ENCODE data around the gene ETV6.

Gene ETV6

GRCh38 chr12:11656550-11656949 is 7.1 kb downstream of the ETV6 start:
- H4K20me1 ChIP-seq (ENCODE audit: insufficient read depth, low read length, poor library complexity, severe bottlenecking) = peaks cover 76% of the 10 kb centered on the region
- H3K79me2 ChIP-seq (ENCODE audit: insufficient read depth, low read length) = peaks cover 100% of the 10 kb centered on the region
- peak overlapping the region; percentile 100 for H3K9ac ChIP-seq (ENCODE audit: low read depth, low read length, poor library complexity, severe bottlenecking)
- H2AFZ ChIP-seq (ENCODE audit: low read length) = no peak overlapping the region
- H3K4me3 ChIP-seq (ENCODE audit: low read length, poor library complexity, severe bottlenecking) = peak overlapping the region; percentile 99
- peak overlapping the region; percentile 89 for H3K4me2 ChIP-seq (ENCODE audit: low read depth, low read length, poor library complexity, severe bottlenecking)
- H3K9me2 ChIP-seq (replicated peaks; ENCODE audit: low read depth, low read length) = no peaks in the 10 kb centered on the region
- no peaks in the 10 kb centered on the region for H3K9me3 ChIP-seq (ENCODE audit: insufficient read depth, low read depth, low read length)
- H3K27me3 ChIP-seq (ENCODE audit: insufficient read depth, low read length, poor library complexity, severe bottlenecking) = no peaks in the 10 kb centered on the region
- H3K4me1 ChIP-seq (ENCODE audit: insufficient read depth, low read length, poor library complexity, severe bottlenecking) = peaks cover 54% of the 10 kb centered on the region
- H3F3A ChIP-seq (ENCODE audit: low read depth) = no peaks in the 10 kb centered on the region
- peaks cover 5% of the 10 kb centered on the region; the same call in 1 of the 2 replicates for H3K36me3 ChIP-seq (ENCODE audit: insufficient read depth, low read length)
- no peak for TF ChIP-seq CTCF (conservative IDR thresholded peaks at IDR 0.05; ENCODE audit: low read length)
- TF ChIP-seq EZH2phosphoT487 (IDR thresholded peaks at IDR 0.05; ENCODE audit: borderline replicate concordance) = no peak

- H3K9me2 ChIP-seq (replicated peaks; ENCODE audit: low read depth, low read length) = no peaks in the 10 kb centered on the region
- H2AFZ ChIP-seq (ENCODE audit: low read length) = no peak overlapping the region
- H3K27me3 ChIP-seq (ENCODE audit: insufficient read depth, low read length, poor library complexity, severe bottlenecking) = no peaks in the 10 kb centered on the region
- H4K20me1 ChIP-seq (ENCODE audit: insufficient read depth, low read length, poor library complexity, severe bottlenecking) = peaks cover 79% of the 10 kb centered on the region
- peak overlapping the region; percentile 100 for H3K9ac ChIP-seq (ENCODE audit: low read depth, low read length, poor library complexity, severe bottlenecking)
- H3K79me2 ChIP-seq (ENCODE audit: insufficient read depth, low read length) = peaks cover 100% of the 10 kb centered on the region
- no peaks in the 10 kb centered on the region for H3K9me3 ChIP-seq (ENCODE audit: insufficient read depth, low read depth, low read length)
- H3K4me3 ChIP-seq (ENCODE audit: low read length, poor library complexity, severe bottlenecking) = peak overlapping the region; percentile 99
- H3K36me3 ChIP-seq (ENCODE audit: insufficient read depth, low read length) = peaks cover 12% of the 10 kb centered on the region; the same call in 1 of the 2 replicates
- H3F3A ChIP-seq (ENCODE audit: low read depth) = no peaks in the 10 kb centered on the region
- no peak for TF ChIP-seq CTCF (conservative IDR thresholded peaks at IDR 0.05; ENCODE audit: low read length)
- TF ChIP-seq EZH2phosphoT487 (IDR thresholded peaks at IDR 0.05; ENCODE audit: borderline replicate concordance) = no peak
- H3K4me2 ChIP-seq (ENCODE audit: low read depth, low read length, poor library complexity, severe bottlenecking) = peak overlapping the region; percentile 89
- peaks cover 54% of the 10 kb centered on the region for H3K4me1 ChIP-seq (ENCODE audit: insufficient read depth, low read length, poor library complexity, severe bottlenecking)
These were observed 8.0 kb downstream of the ETV6 start for GRCh38 chr12:11657511-11657910.

- Histone ChIP-seq H3K36me3 (ENCODE audit: insufficient read depth, low read length) (peaks cover 24% of the 10 kb centered on the region; the same call in 1 of the 2 replicates), H3K4me1 (ENCODE audit: insufficient read depth, low read length, poor library complexity, severe bottlenecking) (peaks cover 54% of the 10 kb centered on the region), H3K9me2 (replicated peaks; ENCODE audit: low read depth, low read length) (no peaks in the 10 kb centered on the region), H3K9ac (ENCODE audit: low read depth, low read length, poor library complexity, severe bottlenecking) (peak overlapping the region; percentile 46), H4K20me1 (ENCODE audit: insufficient read depth, low read length, poor library complexity, severe bottlenecking) (peaks cover 87% of the 10 kb centered on the region), H3K4me2 (ENCODE audit: low read depth, low read length, poor library complexity, severe bottlenecking) (peak overlapping the region; percentile 89), H3K79me2 (ENCODE audit: insufficient read depth, low read length) (peaks cover 100% of the 10 kb centered on the region), H2AFZ (ENCODE audit: low read length) (no peak overlapping the region), H3F3A (ENCODE audit: low read depth) (no peaks in the 10 kb centered on the region), H3K4me3 (ENCODE audit: low read length, poor library complexity, severe bottlenecking) (peak overlapping the region; percentile 99), H3K27me3 (ENCODE audit: insufficient read depth, low read length, poor library complexity, severe bottlenecking) (no peaks in the 10 kb centered on the region), H3K9me3 (ENCODE audit: insufficient read depth, low read depth, low read length) (no peaks in the 10 kb centered on the region)
- TF ChIP-seq CTCF (conservative IDR thresholded peaks at IDR 0.05; ENCODE audit: low read length) = no peak
- no peak for TF ChIP-seq EZH2phosphoT487 (IDR thresholded peaks at IDR 0.05; ENCODE audit: borderline replicate concordance)
These were observed 9.3 kb downstream of the ETV6 start for GRCh38 chr12:11658791-11659190.
